ENCODE measurements around the gene IL1RAPL1.

The IL1RAPL1 gene

DNA sequence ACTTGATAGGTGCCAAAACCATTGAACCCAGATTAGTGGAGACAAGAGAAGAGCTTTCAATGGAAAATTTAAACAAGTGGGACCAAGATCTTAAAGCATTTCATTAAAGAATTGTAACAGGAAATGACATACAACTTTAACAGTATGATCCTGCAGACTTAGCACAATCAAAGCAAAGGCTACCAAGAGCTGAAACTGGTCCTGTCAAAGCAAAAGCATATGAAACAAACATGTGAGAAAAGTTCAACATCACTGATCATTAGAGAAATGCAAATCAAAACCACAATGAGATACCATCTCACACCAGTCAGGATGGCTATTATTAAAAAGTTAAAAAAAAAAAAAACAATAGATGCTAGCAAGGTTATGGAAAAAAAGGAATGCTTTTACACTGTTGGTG is 425.6 kb downstream of the IL1RAPL1 start:
- in situ Hi-C loops (cut with HindIII; ENCODE audit: low pct_ligation_motif_present, low sequenced_read_pairs) = no loop called here

DNA sequence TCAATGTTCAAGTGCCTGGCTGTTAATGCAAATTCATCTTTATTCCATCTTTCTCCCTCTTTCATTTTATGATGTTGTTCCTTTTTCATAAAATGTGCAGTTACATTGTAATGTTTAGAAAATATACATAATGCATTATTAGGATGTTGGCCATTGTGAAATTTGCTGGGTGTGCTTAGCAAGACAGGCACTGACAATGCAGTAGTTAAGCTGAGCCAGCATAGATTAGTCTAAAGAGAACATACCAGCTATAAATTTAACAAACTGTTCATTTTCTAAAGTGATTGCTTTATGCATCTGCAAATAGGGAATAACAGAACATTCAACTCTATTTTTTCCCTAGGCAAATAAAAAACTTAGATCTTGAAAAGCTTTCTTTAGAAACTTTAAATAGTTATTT is 436.0 kb downstream of the IL1RAPL1 start:
- no peak for DNase-seq
- TF ChIP-seq, protein P1, sequence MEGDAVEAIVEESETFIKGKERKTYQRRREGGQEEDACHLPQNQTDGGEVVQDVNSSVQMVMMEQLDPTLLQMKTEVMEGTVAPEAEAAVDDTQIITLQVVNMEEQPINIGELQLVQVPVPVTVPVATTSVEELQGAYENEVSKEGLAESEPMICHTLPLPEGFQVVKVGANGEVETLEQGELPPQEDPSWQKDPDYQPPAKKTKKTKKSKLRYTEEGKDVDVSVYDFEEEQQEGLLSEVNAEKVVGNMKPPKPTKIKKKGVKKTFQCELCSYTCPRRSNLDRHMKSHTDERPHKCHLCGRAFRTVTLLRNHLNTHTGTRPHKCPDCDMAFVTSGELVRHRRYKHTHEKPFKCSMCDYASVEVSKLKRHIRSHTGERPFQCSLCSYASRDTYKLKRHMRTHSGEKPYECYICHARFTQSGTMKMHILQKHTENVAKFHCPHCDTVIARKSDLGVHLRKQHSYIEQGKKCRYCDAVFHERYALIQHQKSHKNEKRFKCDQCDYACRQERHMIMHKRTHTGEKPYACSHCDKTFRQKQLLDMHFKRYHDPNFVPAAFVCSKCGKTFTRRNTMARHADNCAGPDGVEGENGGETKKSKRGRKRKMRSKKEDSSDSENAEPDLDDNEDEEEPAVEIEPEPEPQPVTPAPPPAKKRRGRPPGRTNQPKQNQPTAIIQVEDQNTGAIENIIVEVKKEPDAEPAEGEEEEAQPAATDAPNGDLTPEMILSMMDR (IDR thresholded peaks at IDR 0.05; ENCODE audit: low read depth, low read length, missing control alignments) = no peak
- in situ Hi-C loops (cut with HindIII; ENCODE audit: low pct_ligation_motif_present, low sequenced_read_pairs) = no loop called here
- Histone ChIP-seq H3K27me3 (replicated peaks) (no peaks in the 10 kb centered on the region), H3K4me3 (ENCODE audit: low read depth, low read length) (no peak overlapping the region), H3K27ac (no peak overlapping the region), H3K36me3 (replicated peaks) (no peaks in the 10 kb centered on the region)

More for the DNA sequence above, 425.6 kb downstream of the IL1RAPL1 start:
- H3K4me3 ChIP-seq (ENCODE audit: low read depth, low read length) = no peak overlapping the region
- H3K27ac ChIP-seq = no peak overlapping the region
- DNase-seq = no peak
- no peaks in the 10 kb centered on the region for H3K27me3 ChIP-seq (replicated peaks)
- no peaks in the 10 kb centered on the region for H3K36me3 ChIP-seq (replicated peaks)
- TF ChIP-seq, protein P1 (IDR thresholded peaks at IDR 0.05; ENCODE audit: low read depth, low read length, missing control alignments) = no peak

DNA sequence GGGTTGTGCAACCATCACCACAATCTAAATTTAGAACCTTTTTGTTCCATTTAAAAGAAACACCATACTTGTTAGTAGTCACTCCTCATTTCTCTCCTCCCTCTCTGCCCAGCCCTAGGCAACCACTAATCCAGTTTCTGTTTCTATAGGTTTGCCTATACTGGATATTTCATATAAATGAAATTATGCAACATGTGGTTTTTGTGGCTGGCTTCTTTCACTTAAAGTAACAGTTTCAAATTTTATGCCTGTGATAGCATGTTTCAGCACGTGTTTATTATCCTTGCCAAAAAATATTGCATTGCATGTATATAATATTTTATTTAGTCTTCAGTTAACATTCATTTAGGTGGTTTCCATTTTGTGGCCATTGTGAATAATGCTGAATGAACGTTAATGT is 437.6 kb downstream of the IL1RAPL1 start:
- Histone ChIP-seq H3K27me3 (replicated peaks) (no peaks in the 10 kb centered on the region), H3K4me3 (ENCODE audit: low read depth, low read length) (no peak overlapping the region), H3K27ac (no peak overlapping the region), H3K36me3 (replicated peaks) (no peaks in the 10 kb centered on the region)
- in situ Hi-C loops (cut with HindIII; ENCODE audit: low pct_ligation_motif_present, low sequenced_read_pairs) = no loop called here
- no peak for DNase-seq
- TF ChIP-seq, protein P1 (IDR thresholded peaks at IDR 0.05; ENCODE audit: low read depth, low read length, missing control alignments) = no peak

DNA sequence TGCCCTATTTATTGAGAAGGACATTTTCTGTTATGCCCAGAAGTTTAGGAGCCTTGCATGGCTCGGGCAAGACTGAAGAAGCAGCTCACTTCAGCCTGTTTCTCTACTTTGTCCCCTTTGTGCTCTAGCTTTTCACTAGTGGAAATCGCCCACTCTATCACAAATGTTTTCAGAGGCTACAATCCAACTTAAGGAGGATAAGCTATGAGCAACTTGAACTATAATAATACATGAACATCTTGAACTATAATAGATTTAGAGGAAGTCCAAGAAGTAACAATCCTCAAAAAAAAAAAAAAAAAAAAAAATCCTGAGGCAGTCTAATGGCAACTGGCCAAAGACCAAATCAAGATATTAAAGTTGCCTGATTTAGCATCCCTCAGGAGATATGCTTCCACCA is 452.3 kb downstream of the IL1RAPL1 start:
- in situ Hi-C loops (cut with HindIII; ENCODE audit: low pct_ligation_motif_present, low sequenced_read_pairs) = no loop called here
- H3K36me3 ChIP-seq (replicated peaks) = no peaks in the 10 kb centered on the region
- no peak for DNase-seq
- no peak overlapping the region for H3K27ac ChIP-seq
- H3K4me3 ChIP-seq (ENCODE audit: low read depth, low read length) = no peak overlapping the region
- no peaks in the 10 kb centered on the region for H3K27me3 ChIP-seq (replicated peaks)
- TF ChIP-seq, protein P1 (IDR thresholded peaks at IDR 0.05; ENCODE audit: low read depth, low read length, missing control alignments) = no peak

DNA sequence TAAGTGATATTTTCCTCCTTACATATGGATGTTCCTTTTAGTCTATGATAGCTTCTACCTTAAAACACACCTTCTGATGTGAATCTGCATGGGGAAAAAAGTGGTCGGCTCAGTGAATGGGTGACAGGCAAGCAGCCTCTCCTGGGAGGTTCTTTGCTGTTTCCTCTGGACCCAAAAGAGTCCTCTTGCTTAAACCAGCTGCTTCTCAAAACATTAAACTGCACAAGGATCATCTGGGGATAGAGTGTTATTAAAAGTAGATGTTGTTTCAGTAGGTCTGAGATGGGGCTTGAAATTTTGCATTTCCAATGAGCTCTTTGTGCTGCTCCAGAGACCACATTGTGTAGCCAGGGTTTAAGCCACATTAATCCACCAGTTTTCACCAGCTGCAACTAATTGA is 452.9 kb downstream of the IL1RAPL1 start:
- in situ Hi-C loops (cut with HindIII; ENCODE audit: low pct_ligation_motif_present, low sequenced_read_pairs) = no loop called here
- no peak overlapping the region for H3K27ac ChIP-seq
- no peak overlapping the region for H3K4me3 ChIP-seq (ENCODE audit: low read depth, low read length)
- DNase-seq = no peak
- H3K27me3 ChIP-seq (replicated peaks) = no peaks in the 10 kb centered on the region
- TF ChIP-seq, protein P1 (IDR thresholded peaks at IDR 0.05; ENCODE audit: low read depth, low read length, missing control alignments) = no peak
- no peaks in the 10 kb centered on the region for H3K36me3 ChIP-seq (replicated peaks)

DNA sequence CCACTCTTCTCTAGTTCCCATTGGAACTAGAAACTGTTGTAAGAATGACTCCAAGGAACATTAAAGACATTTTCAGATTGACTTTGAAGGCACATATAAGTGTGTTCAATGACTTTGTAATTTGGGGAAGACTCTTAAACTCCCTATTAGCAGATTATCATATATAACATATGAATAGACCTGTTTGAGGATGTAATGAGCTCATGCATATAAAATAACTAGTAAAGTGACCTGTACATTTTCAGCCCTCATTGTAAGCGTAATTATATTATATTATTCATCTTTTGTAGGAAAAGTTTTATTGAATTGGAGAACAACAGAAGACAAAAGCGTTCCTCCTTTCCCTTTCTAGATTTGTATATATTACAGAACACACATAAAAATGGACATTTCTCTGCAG is 455.1 kb downstream of the IL1RAPL1 start:
- Histone ChIP-seq H3K27me3 (replicated peaks) (no peaks in the 10 kb centered on the region), H3K36me3 (replicated peaks) (no peaks in the 10 kb centered on the region), H3K27ac (no peak overlapping the region), H3K4me3 (ENCODE audit: low read depth, low read length) (no peak overlapping the region)
- TF ChIP-seq, protein P1 (IDR thresholded peaks at IDR 0.05; ENCODE audit: low read depth, low read length, missing control alignments) = no peak
- in situ Hi-C loops (cut with HindIII; ENCODE audit: low pct_ligation_motif_present, low sequenced_read_pairs) = no loop called here
- DNase-seq = no peak

Measured in brain microvascular endothelial cell (primary cell).